Measurements from ENCODE around the gene TMPRSS11B. TPM values are rescaled to one million over a fixed set of nuclear protein-coding genes. Genes with fewer than 3 reads are reported as not detected.

The TMPRSS11B gene
- total RNA-seq, 4 donors from 2014 or later = 0.83 TPM; not detected in 3

GRCh38 chr4:68264875-68265565 lies 19.5 kb upstream of the TMPRSS11B start:
- WGBS = 79% methylated on average over 3 of the region's 3 CpGs

GRCh38 chr4:68259191-68259590 lies 13.7 kb upstream of the TMPRSS11B start:
- no peak for DNase-seq (ENCODE audit: extremely low spot score)
- H3K4me1 ChIP-seq = no peaks in the 10 kb centered on the region
- 58% methylated on average over 1 of the region's 1 CpG for WGBS
- H3K9me3 ChIP-seq = no peaks in the 10 kb centered on the region
- H3K36me3 ChIP-seq = no peaks in the 10 kb centered on the region
- TF ChIP-seq EP300 (IDR thresholded peaks at IDR 0.05) (no peak), POLR2A (IDR thresholded peaks at IDR 0.05; ENCODE audit: low read depth) (no peak), POLR2AphosphoS5 (IDR thresholded peaks at IDR 0.05) (no peak)
- TF ChIP-seq, protein P1, sequence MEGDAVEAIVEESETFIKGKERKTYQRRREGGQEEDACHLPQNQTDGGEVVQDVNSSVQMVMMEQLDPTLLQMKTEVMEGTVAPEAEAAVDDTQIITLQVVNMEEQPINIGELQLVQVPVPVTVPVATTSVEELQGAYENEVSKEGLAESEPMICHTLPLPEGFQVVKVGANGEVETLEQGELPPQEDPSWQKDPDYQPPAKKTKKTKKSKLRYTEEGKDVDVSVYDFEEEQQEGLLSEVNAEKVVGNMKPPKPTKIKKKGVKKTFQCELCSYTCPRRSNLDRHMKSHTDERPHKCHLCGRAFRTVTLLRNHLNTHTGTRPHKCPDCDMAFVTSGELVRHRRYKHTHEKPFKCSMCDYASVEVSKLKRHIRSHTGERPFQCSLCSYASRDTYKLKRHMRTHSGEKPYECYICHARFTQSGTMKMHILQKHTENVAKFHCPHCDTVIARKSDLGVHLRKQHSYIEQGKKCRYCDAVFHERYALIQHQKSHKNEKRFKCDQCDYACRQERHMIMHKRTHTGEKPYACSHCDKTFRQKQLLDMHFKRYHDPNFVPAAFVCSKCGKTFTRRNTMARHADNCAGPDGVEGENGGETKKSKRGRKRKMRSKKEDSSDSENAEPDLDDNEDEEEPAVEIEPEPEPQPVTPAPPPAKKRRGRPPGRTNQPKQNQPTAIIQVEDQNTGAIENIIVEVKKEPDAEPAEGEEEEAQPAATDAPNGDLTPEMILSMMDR (IDR thresholded peaks at IDR 0.05) = no peak
- no peaks in the 10 kb centered on the region for H3K27me3 ChIP-seq
- intact Hi-C loops (cut with DNase I) = no loop called here
- H3K4me3 ChIP-seq = no peak overlapping the region
- H3K27ac ChIP-seq (replicated peaks in 1 of 4) = no peak overlapping the region

More at GRCh38 chr4:68264875-68265565, 19.5 kb upstream of the TMPRSS11B start:
- no peak overlapping the region for H3K27ac ChIP-seq (replicated peaks in 1 of 4)
- no peaks in the 10 kb centered on the region for H3K36me3 ChIP-seq
- peaks cover 0 to under 1% (median 0%) of the 10 kb centered on the region in 4 donors for H3K27me3 ChIP-seq
- intact Hi-C loops (cut with DNase I) = no loop called here
- H3K4me3 ChIP-seq = no peak overlapping the region
- DNase-seq (ENCODE audit: extremely low spot score) = no peak
- no peaks in the 10 kb centered on the region for H3K4me1 ChIP-seq
- no peaks in the 10 kb centered on the region for H3K9me3 ChIP-seq
- TF ChIP-seq POLR2A (IDR thresholded peaks at IDR 0.05; ENCODE audit: low read depth) (no peak), POLR2AphosphoS5 (IDR thresholded peaks at IDR 0.05) (no peak), EP300 (IDR thresholded peaks at IDR 0.05) (no peak)
- TF ChIP-seq, protein P1 (IDR thresholded peaks at IDR 0.05) = no peak

DNA sequence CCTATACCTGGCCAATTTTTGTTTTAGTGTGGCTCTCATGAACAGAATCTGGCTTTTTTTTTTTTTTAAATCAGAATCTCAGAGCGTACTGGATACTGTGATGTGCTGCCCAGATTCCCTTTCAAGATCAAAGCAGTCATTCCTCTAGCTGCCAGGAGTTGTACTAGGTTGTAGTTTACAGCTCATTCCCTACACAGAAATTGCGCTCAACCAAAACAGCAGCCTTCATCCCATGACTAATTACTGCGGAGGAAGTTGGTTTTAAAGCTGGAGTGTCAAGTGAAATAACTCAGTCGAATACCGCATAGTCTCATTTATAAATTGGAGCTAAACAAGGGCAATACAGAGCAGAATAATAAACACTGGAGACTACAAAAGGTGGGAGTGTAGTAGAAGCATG lies 12.2 kb upstream of the TMPRSS11B start:
- no peak for TF ChIP-seq POLR2AphosphoS5 (IDR thresholded peaks at IDR 0.05)
- TF ChIP-seq, protein P1 (IDR thresholded peaks at IDR 0.05) = no peak
- TF ChIP-seq POLR2A (IDR thresholded peaks at IDR 0.05; ENCODE audit: low read depth) = no peak
- TF ChIP-seq EP300 (IDR thresholded peaks at IDR 0.05) = no peak
- no peaks in the 10 kb centered on the region for H3K9me3 ChIP-seq
- intact Hi-C loops (cut with DNase I) = no loop called here
- H3K27ac ChIP-seq (replicated peaks in 1 of 4) = no peak overlapping the region
- no peaks in the 10 kb centered on the region for H3K4me1 ChIP-seq
- no peak for DNase-seq (ENCODE audit: extremely low spot score)
- H3K36me3 ChIP-seq = no peaks in the 10 kb centered on the region
- 55% methylated on average over 5 of the region's 5 CpGs for WGBS
- H3K4me3 ChIP-seq = no peak overlapping the region
- no peaks in the 10 kb centered on the region for H3K27me3 ChIP-seq

DNA sequence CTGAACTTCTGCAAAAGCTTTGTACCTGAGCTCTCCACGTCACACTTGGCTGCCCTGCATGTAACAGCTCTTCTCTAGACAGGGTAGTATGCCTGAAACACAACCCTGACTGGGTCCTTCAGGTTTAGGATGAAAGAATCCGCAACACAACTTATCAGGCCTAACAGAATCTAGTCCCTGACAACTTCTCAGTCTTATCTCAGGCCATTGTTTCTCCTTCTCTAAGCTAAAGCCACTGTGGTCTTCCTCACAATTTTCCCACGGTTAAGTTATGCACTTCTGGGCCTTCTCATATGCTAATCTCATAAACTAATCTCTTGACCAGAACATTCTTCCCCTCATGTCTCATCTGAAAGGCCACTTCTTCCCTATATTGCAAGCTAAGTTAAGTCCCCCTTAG lies 10.8 kb upstream of the TMPRSS11B start:
- 78% methylated on average over 3 of the region's 3 CpGs for WGBS
- intact Hi-C loops (cut with DNase I) = no loop called here
- H3K9me3 ChIP-seq = no peaks in the 10 kb centered on the region
- TF ChIP-seq POLR2A (IDR thresholded peaks at IDR 0.05; ENCODE audit: low read depth) = no peak
- TF ChIP-seq POLR2AphosphoS5 (IDR thresholded peaks at IDR 0.05) = no peak
- H3K36me3 ChIP-seq = no peaks in the 10 kb centered on the region
- H3K27ac ChIP-seq (replicated peaks in 1 of 4) = no peak overlapping the region
- no peaks in the 10 kb centered on the region for H3K4me1 ChIP-seq
- no peak for DNase-seq (ENCODE audit: extremely low spot score)
- no peak overlapping the region for H3K4me3 ChIP-seq
- no peaks in the 10 kb centered on the region for H3K27me3 ChIP-seq

- intact Hi-C loops (cut with DNase I) = no loop called here
- Histone ChIP-seq H3K9me3 (no peaks in the 10 kb centered on the region), H3K4me3 (no peak overlapping the region), H3K27me3 (no peaks in the 10 kb centered on the region), H3K27ac (replicated peaks in 1 of 4) (no peak overlapping the region), H3K4me1 (no peaks in the 10 kb centered on the region), H3K36me3 (no peaks in the 10 kb centered on the region)
- DNase-seq (ENCODE audit: extremely low spot score) = no peak
- WGBS = 82% methylated on average over 4 of the region's 4 CpGs
- no peak for TF ChIP-seq POLR2AphosphoS5 (IDR thresholded peaks at IDR 0.05)
- TF ChIP-seq, protein P1 (IDR thresholded peaks at IDR 0.05) = no peak
- TF ChIP-seq POLR2A (IDR thresholded peaks at IDR 0.05; ENCODE audit: low read depth) = no peak
- TF ChIP-seq EP300 (IDR thresholded peaks at IDR 0.05) = no peak
Measured at GRCh38 chr4:68250151-68250930, 4.8 kb upstream of the TMPRSS11B start.

Data from esophagus muscularis mucosa (tissue), 4 donors.